Loucy (cell line): Measurements from ENCODE around the gene DCX.

Experiments
- H2AFZ ChIP-seq: fragments of 200-600 bp; sonication (generic); 2 replicates; pipeline ENCODE4 v1.6.0; 2016; ENCODE audit warnings: antibody characterized with exemption, mild to moderate bottlenecking, low read length, moderate library complexity
- H3F3A ChIP-seq: fragments of 200-600 bp; 2 replicates; pipeline ENCODE4 v1.6.0; 2016; ENCODE audit warnings: antibody characterized with exemption, low read depth, mild to moderate bottlenecking
- H3K27me3 ChIP-seq: fragments of 200-600 bp; sonication (generic); 2 replicates; pipeline ENCODE4 v1.6.1; 2014; ENCODE audit warnings: low read length, mild to moderate bottlenecking; ENCODE audit not compliant: insufficient read depth, poor library complexity, severe bottlenecking
- H3K36me3 ChIP-seq: fragments of 200-600 bp; sonication (generic); 2 replicates; pipeline ENCODE4 v1.6.1; 2016; ENCODE audit warnings: low read length; ENCODE audit not compliant: insufficient read depth
- H3K4me1 ChIP-seq: fragments of 200-600 bp; sonication (generic); 2 replicates; pipeline ENCODE4 v1.5.1; 2014; ENCODE audit warnings: low read length, mild to moderate bottlenecking; ENCODE audit not compliant: insufficient read depth, poor library complexity, severe bottlenecking
- H3K4me2 ChIP-seq: fragments of 200-600 bp; sonication (generic); 2 replicates; pipeline ENCODE4 v1.6.0; 2014; ENCODE audit warnings: antibody characterized with exemption, low read length, low read depth, mild to moderate bottlenecking; ENCODE audit not compliant: poor library complexity, severe bottlenecking
- H3K4me3 ChIP-seq: fragments of 200-600 bp; sonication (generic); 2 replicates; pipeline ENCODE4 v1.5.1; 2014; ENCODE audit warnings: low read length, mild to moderate bottlenecking, mixed read lengths; ENCODE audit not compliant: poor library complexity, severe bottlenecking
- H3K79me2 ChIP-seq: fragments of 200-600 bp; sonication (generic); 2 replicates; pipeline ENCODE4 v1.6.1; 2014; ENCODE audit warnings: low read length; ENCODE audit not compliant: insufficient read depth
- H3K9ac ChIP-seq: fragments of 200-600 bp; sonication (generic); 2 replicates; pipeline ENCODE4 v1.6.0; 2014; ENCODE audit warnings: mild to moderate bottlenecking, low read depth, low read length, moderate library complexity; ENCODE audit not compliant: poor library complexity, severe bottlenecking
- H3K9me2 ChIP-seq: fragments of 200-600 bp; sonication (generic); replicated peaks from 2 replicates; pipeline ENCODE4 v1.6.1; 2016; ENCODE audit warnings: low read depth, low read length, mixed read lengths
- H3K9me3 ChIP-seq: fragments of 200-600 bp; sonication (generic); 2 replicates; pipeline ENCODE4 v1.6.1; 2014; ENCODE audit warnings: mild to moderate bottlenecking, antibody characterized with exemption, low read length, low read depth; ENCODE audit not compliant: insufficient read depth
- H4K20me1 ChIP-seq: fragments of 200-600 bp; sonication (generic); 2 replicates; pipeline ENCODE4 v1.6.0; 2014; ENCODE audit warnings: antibody characterized with exemption, low read length, mild to moderate bottlenecking; ENCODE audit not compliant: insufficient read depth, poor library complexity, severe bottlenecking
- CTCF ChIP-seq: fragments of 200-600 bp; sonication (generic); conservative IDR thresholded peaks from 2 replicates; pipeline ENCODE4 v1.5.1; 2014; ENCODE audit warnings: mild to moderate bottlenecking, antibody characterized with exemption, low read length
- EZH2phosphoT487 ChIP-seq: fragments of 200-600 bp; IDR thresholded peaks from 2 replicates; pipeline ENCODE4 v1.6.1; 2018; ENCODE audit warnings: antibody characterized with exemption, mild to moderate bottlenecking, moderate library complexity, borderline replicate concordance

DCX gene

GRCh38 chrX:111394569-111394968 lies 17.4 kb downstream of the DCX start:
- TF ChIP-seq CTCF: no peak
- no peak for TF ChIP-seq EZH2phosphoT487
- Histone ChIP-seq H3K4me2 (no peak overlapping the region), H3F3A (no peaks in the 10 kb centered on the region), H4K20me1 (no peaks in the 10 kb centered on the region), H3K36me3 (no peaks in the 10 kb centered on the region), H3K79me2 (no peaks in the 10 kb centered on the region), H3K4me1 (no peaks in the 10 kb centered on the region), H3K9ac (no peak overlapping the region), H2AFZ (no peak overlapping the region), H3K4me3 (no peak overlapping the region), H3K9me3 (no peaks in the 10 kb centered on the region), H3K27me3 (no peaks in the 10 kb centered on the region), H3K9me2 (no peaks in the 10 kb centered on the region)

- H3K27me3 ChIP-seq: no peaks in the 10 kb centered on the region
- no peaks in the 10 kb centered on the region for H3K4me1 ChIP-seq
- no peak overlapping the region for H3K4me3 ChIP-seq
- no peaks in the 10 kb centered on the region for H4K20me1 ChIP-seq
- H2AFZ ChIP-seq: no peak overlapping the region
- TF ChIP-seq EZH2phosphoT487 (no peak), CTCF (no peak)
- H3K36me3 ChIP-seq: no peaks in the 10 kb centered on the region
- no peaks in the 10 kb centered on the region for H3F3A ChIP-seq
- no peaks in the 10 kb centered on the region for H3K9me2 ChIP-seq
- H3K4me2 ChIP-seq: no peak overlapping the region
- no peaks in the 10 kb centered on the region for H3K79me2 ChIP-seq
- no peaks in the 10 kb centered on the region for H3K9me3 ChIP-seq
- H3K9ac ChIP-seq: no peak overlapping the region
These were observed 24.4 kb downstream of the DCX start for GRCh38 chrX:111387470-111388070.

- H3K4me3 ChIP-seq: no peak overlapping the region
- no peaks in the 10 kb centered on the region for H3F3A ChIP-seq
- no peak overlapping the region for H3K4me2 ChIP-seq
- H4K20me1 ChIP-seq: no peaks in the 10 kb centered on the region
- no peak overlapping the region for H2AFZ ChIP-seq
- H3K4me1 ChIP-seq: no peaks in the 10 kb centered on the region
- H3K9ac ChIP-seq: no peak overlapping the region
- H3K79me2 ChIP-seq: no peaks in the 10 kb centered on the region
- H3K9me3 ChIP-seq: no peaks in the 10 kb centered on the region
- no peak for TF ChIP-seq CTCF
- no peak for TF ChIP-seq EZH2phosphoT487
- no peaks in the 10 kb centered on the region for H3K27me3 ChIP-seq
- no peaks in the 10 kb centered on the region for H3K9me2 ChIP-seq
- no peaks in the 10 kb centered on the region for H3K36me3 ChIP-seq
These were observed 25.3 kb downstream of the DCX start for GRCh38 chrX:111386615-111387233.
